Measurements from ENCODE around the gene IQCH.

DNA sequence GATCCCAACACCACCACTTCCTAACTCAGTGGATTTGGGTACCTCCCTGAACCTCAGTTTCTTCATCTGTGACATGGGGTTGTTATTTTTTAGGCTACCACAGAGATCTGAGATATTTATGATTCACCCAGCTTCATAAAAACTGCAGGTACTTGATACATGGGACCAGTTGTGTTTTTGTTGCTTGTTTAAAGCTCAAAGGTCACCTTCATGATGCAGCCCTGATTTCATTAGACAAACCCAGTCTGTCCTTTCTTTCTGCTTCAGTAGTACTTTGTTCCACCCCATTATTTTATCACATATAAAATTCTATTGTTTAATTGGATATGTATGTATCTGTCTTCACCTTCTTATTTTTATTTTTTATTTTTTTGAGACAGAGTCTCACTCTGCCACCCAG, 208.9 kb downstream of the IQCH start:
- TF ChIP-seq, protein P1, sequence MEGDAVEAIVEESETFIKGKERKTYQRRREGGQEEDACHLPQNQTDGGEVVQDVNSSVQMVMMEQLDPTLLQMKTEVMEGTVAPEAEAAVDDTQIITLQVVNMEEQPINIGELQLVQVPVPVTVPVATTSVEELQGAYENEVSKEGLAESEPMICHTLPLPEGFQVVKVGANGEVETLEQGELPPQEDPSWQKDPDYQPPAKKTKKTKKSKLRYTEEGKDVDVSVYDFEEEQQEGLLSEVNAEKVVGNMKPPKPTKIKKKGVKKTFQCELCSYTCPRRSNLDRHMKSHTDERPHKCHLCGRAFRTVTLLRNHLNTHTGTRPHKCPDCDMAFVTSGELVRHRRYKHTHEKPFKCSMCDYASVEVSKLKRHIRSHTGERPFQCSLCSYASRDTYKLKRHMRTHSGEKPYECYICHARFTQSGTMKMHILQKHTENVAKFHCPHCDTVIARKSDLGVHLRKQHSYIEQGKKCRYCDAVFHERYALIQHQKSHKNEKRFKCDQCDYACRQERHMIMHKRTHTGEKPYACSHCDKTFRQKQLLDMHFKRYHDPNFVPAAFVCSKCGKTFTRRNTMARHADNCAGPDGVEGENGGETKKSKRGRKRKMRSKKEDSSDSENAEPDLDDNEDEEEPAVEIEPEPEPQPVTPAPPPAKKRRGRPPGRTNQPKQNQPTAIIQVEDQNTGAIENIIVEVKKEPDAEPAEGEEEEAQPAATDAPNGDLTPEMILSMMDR (IDR thresholded peaks at IDR 0.05), result no peak
- TF ChIP-seq POLR2A (IDR thresholded peaks at IDR 0.05) (no peak), EP300 (IDR thresholded peaks at IDR 0.05; ENCODE audit: low read depth) (no peak)

All from transverse colon (tissue), 3 donors.